SK-N-SH (cell line): ENCODE results near the gene OPRPN. TPM values are rescaled to one million over a fixed set of nuclear protein-coding genes. Genes with fewer than 3 reads are reported as not detected.

ENCODE experiments used
- CTCF ChIA-PET: fragments of 300-600, 350-600 bp; formaldehyde crosslinking; extraction: SDS; loops from one replicate; lab custom pipeline; 2021; lab: Yijun Ruan, JAX
- POLR2A ChIA-PET: fragments of 350-600 bp; sonication (Branson Sonifier 250); formaldehyde crosslinking; extraction: SDS; loops from one replicate; lab custom pipeline; 2020; ENCODE audit warnings: antibody characterized with exemption, inconsistent platforms; lab: Yijun Ruan, JAX
- DNase-seq: peaks from one replicate; pipeline ENCODE4 v3.0.0; 2012
- H2AFZ ChIP-seq: fragments of 200-600 bp; sonication (generic); 2 replicates; pipeline ENCODE4 v1.8.1; 2016; ENCODE audit warnings: antibody characterized with exemption, mild to moderate bottlenecking, low read depth
- H3F3A ChIP-seq: fragments of 200-600 bp; sonication (generic); replicated peaks from 2 replicates; pipeline ENCODE3; 2016; ENCODE audit warnings: antibody characterized with exemption, mild to moderate bottlenecking; ENCODE audit not compliant: insufficient read depth
- H3K27ac ChIP-seq, 2 experiments: fragments of 200-500 bp in 1 of 2; fragments of 200-600 bp in 1 of 2; sonication (Bioruptor generic) in 1 of 2; sonication (generic), shearing (Covaris generic) in 1 of 2; 2 replicates each; pipeline versions ENCODE4 v1.5.1 to v1.6.1; 2014 to 2016; ENCODE audit warnings: low read depth in 2 of 2, inconsistent platforms in 1 of 2, low read length in 1 of 2, mild to moderate bottlenecking in 1 of 2, mixed read lengths in 1 of 2
- H3K27me3 ChIP-seq: fragments of 200-600 bp; sonication (generic), shearing (Covaris generic); 2 replicates; pipeline ENCODE4 v1.6.1; 2016; ENCODE audit warnings: mixed run types; ENCODE audit not compliant: insufficient read depth
- H3K36me3 ChIP-seq, 2 experiments: fragments of 200-500 bp in 1 of 2; fragments of 200-600 bp in 1 of 2; sonication (Bioruptor generic) in 1 of 2; sonication (generic) in 1 of 2; replicated peaks in 1 of 2; 2 replicates each; pipeline versions ENCODE3 to v1.5.1; 2014 to 2016; ENCODE audit warnings: low read length in 1 of 2, mild to moderate bottlenecking in 1 of 2; ENCODE audit not compliant: insufficient read depth in 2 of 2, control insufficient read depth in 1 of 2
- H3K4me1 ChIP-seq, 2 experiments: fragments of 200-500 bp in 1 of 2; fragments of 200-600 bp in 1 of 2; sonication (Bioruptor generic) in 1 of 2; sonication (generic), shearing (Covaris generic) in 1 of 2; 2 replicates each; pipeline versions ENCODE4 v1.5.1 to v1.6.1; 2014 to 2016; ENCODE audit warnings: low read depth in 1 of 2, low read length in 1 of 2, mixed run types in 1 of 2; ENCODE audit not compliant: insufficient read depth in 2 of 2, control insufficient read depth in 1 of 2
- H3K4me2 ChIP-seq: fragments of 200-600 bp; sonication (generic), shearing (Covaris generic); 2 replicates; pipeline ENCODE4 v1.6.1; 2017; ENCODE audit warnings: mixed run types
- H3K4me3 ChIP-seq, 2 experiments: fragments of 200-500 bp in 1 of 2; fragments of 200-600 bp in 1 of 2; sonication (Bioruptor generic) in 1 of 2; sonication (generic), shearing (Covaris generic) in 1 of 2; 2 replicates each; pipeline versions ENCODE4 v1.5.1 to v1.8.1; 2014 to 2016; ENCODE audit warnings: low read depth in 2 of 2, inconsistent platforms in 1 of 2, low read length in 1 of 2, mild to moderate bottlenecking in 1 of 2, mixed read lengths in 1 of 2, moderate library complexity in 1 of 2
- H3K79me2 ChIP-seq: fragments of 200-600 bp; sonication (generic); 2 replicates; pipeline ENCODE4 v1.8.1; 2017; ENCODE audit warnings: mild to moderate bottlenecking; ENCODE audit not compliant: insufficient read depth
- H3K9ac ChIP-seq: fragments of 200-600 bp; sonication (generic); 2 replicates; pipeline ENCODE4 v1.6.1; 2017; ENCODE audit warnings: mixed run types
- H3K9me2 ChIP-seq: fragments of 200-600 bp; sonication (generic); 2 replicates; pipeline ENCODE4 v1.6.1; 2017; ENCODE audit warnings: mixed run types
- H3K9me3 ChIP-seq: fragments of 200-600 bp; sonication (generic); 2 replicates; pipeline ENCODE4 v1.6.1; 2017; ENCODE audit warnings: mixed run types, mild to moderate bottlenecking, moderate library complexity
- H4K20me1 ChIP-seq: fragments of 200-600 bp; sonication (generic); 2 replicates; pipeline ENCODE4 v1.6.1; 2017; ENCODE audit warnings: mild to moderate bottlenecking, mixed run types; ENCODE audit not compliant: insufficient read depth
- CHD2 ChIP-seq: fragments of 150-350 bp; IDR thresholded peaks from 2 replicates; pipeline ENCODE4 v1.6.1; 2018; ENCODE audit warnings: low read length; ENCODE audit not compliant: partially characterized antibody
- ELF1 ChIP-seq: IDR thresholded peaks from 2 replicates; pipeline ENCODE4 v1.4.0; 2012
- FOXJ3 ChIP-seq: sonication (generic); formaldehyde crosslinking; IDR thresholded peaks from 2 replicates; pipeline ENCODE4 v1.5.1; 2020; ENCODE audit warnings: mild to moderate bottlenecking, missing genetic modification reagents
- FOXM1 ChIP-seq: IDR thresholded peaks from 2 replicates; pipeline ENCODE4 v1.4.0; 2012; ENCODE audit warnings: low read depth, mild to moderate bottlenecking
- GATA2 ChIP-seq: sonication (generic); formaldehyde crosslinking; IDR thresholded peaks from 2 replicates; pipeline ENCODE4 v1.5.0; 2020; ENCODE audit warnings: mild to moderate bottlenecking, missing genetic modification reagents
- JUND ChIP-seq: IDR thresholded peaks from 2 replicates; pipeline ENCODE4 v1.4.0; 2012
- MAX ChIP-seq: IDR thresholded peaks from 2 replicates; pipeline ENCODE4 v1.4.0; 2012; ENCODE audit warnings: low read depth
- MXI1 ChIP-seq: IDR thresholded peaks from 2 replicates; pipeline ENCODE4 v1.6.1; 2012; ENCODE audit warnings: mild to moderate bottlenecking, low read depth, low read length, improper control_type of control experiment
- RAD21 ChIP-seq: IDR thresholded peaks from 2 replicates; pipeline ENCODE4 v1.6.1; 2012; ENCODE audit warnings: mild to moderate bottlenecking, low read length
- REST ChIP-seq: IDR thresholded peaks from 2 replicates; pipeline ENCODE4 v1.6.1; 2012; ENCODE audit warnings: mild to moderate bottlenecking, low read depth, low read length, moderate library complexity
- RXRA ChIP-seq: IDR thresholded peaks from 2 replicates; pipeline ENCODE4 v1.4.0; 2012; ENCODE audit warnings: low read depth, mild to moderate bottlenecking, borderline replicate concordance
- SIN3A ChIP-seq: IDR thresholded peaks from 2 replicates; pipeline ENCODE4 v1.6.1; 2012; ENCODE audit warnings: low read depth, mild to moderate bottlenecking, low read length, moderate library complexity, borderline replicate concordance
- TCF12 ChIP-seq: IDR thresholded peaks from 2 replicates; pipeline ENCODE4 v1.4.0; 2012
- WGBS: methylation state at CpG from one replicate; pipeline ENCODE4 v1.1.6; 2017; ENCODE audit warnings: low lambda C conversion rate; 5-methylcytosine and 5-hydroxymethylcytosine counted together
- polyA plus RNA-seq, 3 experiments: library from polyadenylated mRNA; depleted of rRNA; stranded (reverse); fragments of >200 nt; gene quantifications; 2 replicates each; pipeline ENCODE4 v1.2.3, GENCODE V29; 2012

Gene OPRPN
- polyA plus RNA-seq, 1 of the 3 experiments (the other 2 are of a cell fraction), result not detected

GRCh38 chr4:70425306-70425705 is 27.6 kb downstream of the OPRPN start:
- no peaks in the 10 kb centered on the region for H3K4me1 ChIP-seq
- no peak overlapping the region for H3K4me2 ChIP-seq
- no peak overlapping the region for H3K4me3 ChIP-seq
- POLR2A ChIA-PET, result no interaction called here
- H3K9me2 ChIP-seq, result no peaks in the 10 kb centered on the region
- H3F3A ChIP-seq, result no peaks in the 10 kb centered on the region
- no peak overlapping the region for H3K27ac ChIP-seq
- TF ChIP-seq RAD21 (no peak), CHD2 (no peak), ELF1 (no peak), FOXM1 (no peak), REST (no peak), MXI1 (no peak), SIN3A (no peak), TCF12 (no peak)
- H3K9ac ChIP-seq, result no peak overlapping the region
- CTCF ChIA-PET, result no interaction called here
- H3K27me3 ChIP-seq, result no peaks in the 10 kb centered on the region
- H2AFZ ChIP-seq, result no peak overlapping the region
- H3K36me3 ChIP-seq, result no peaks in the 10 kb centered on the region
- H3K79me2 ChIP-seq, result no peaks in the 10 kb centered on the region
- H4K20me1 ChIP-seq, result no peaks in the 10 kb centered on the region
- DNase-seq, result no peak
- WGBS, result 23% methylated on average over 1 of the region's 1 CpG
- H3K9me3 ChIP-seq, result no peaks in the 10 kb centered on the region

GRCh38 chr4:70426789-70427188 is 29.0 kb downstream of the OPRPN start:
- H3K9me3 ChIP-seq, result no peaks in the 10 kb centered on the region
- TF ChIP-seq FOXJ3, result no peak
- no peak for TF ChIP-seq ELF1
- TF ChIP-seq GATA2 (CRISPR knock-in tag), result no peak
- no peak for TF ChIP-seq RXRA
- TF ChIP-seq REST, result no peak
- TF ChIP-seq RAD21, result no peak
- TF ChIP-seq JUND, result no peak
- TF ChIP-seq MAX, result no peak
- TF ChIP-seq, all 33 proteins: peak for 0
- no peak for DNase-seq
- Histone ChIP-seq H3K79me2 (no peaks in the 10 kb centered on the region), H4K20me1 (no peaks in the 10 kb centered on the region), H3K27me3 (no peaks in the 10 kb centered on the region), H3F3A (no peaks in the 10 kb centered on the region), H2AFZ (no peak overlapping the region), H3K9me2 (no peaks in the 10 kb centered on the region), H3K27ac (no peak overlapping the region), H3K4me3 (no peak overlapping the region), H3K4me1 (no peaks in the 10 kb centered on the region), H3K4me2 (no peak overlapping the region), H3K9ac (no peak overlapping the region), H3K36me3 (no peaks in the 10 kb centered on the region)
- ChIA-PET POLR2A (no interaction called here), CTCF (no interaction called here)
